Activated T-helper 9 cell treated with anti-CD3 and anti-CD28 coated beads, Interleukin-2, amount 50 U/mL, for 16 hours (primary cell): Measurements from ENCODE around the gene PDGFB.

Source experiments
- DNase-seq: peaks from one replicate; pipeline ENCODE4 v3.0.0-alpha.2; 2020; ENCODE audit warnings: low read depth

Gene PDGFB

GRCh38 chr22:39239561-39240423 lies 5.0 kb downstream of the PDGFB start:
- DNase-seq, result no peak

DNA sequence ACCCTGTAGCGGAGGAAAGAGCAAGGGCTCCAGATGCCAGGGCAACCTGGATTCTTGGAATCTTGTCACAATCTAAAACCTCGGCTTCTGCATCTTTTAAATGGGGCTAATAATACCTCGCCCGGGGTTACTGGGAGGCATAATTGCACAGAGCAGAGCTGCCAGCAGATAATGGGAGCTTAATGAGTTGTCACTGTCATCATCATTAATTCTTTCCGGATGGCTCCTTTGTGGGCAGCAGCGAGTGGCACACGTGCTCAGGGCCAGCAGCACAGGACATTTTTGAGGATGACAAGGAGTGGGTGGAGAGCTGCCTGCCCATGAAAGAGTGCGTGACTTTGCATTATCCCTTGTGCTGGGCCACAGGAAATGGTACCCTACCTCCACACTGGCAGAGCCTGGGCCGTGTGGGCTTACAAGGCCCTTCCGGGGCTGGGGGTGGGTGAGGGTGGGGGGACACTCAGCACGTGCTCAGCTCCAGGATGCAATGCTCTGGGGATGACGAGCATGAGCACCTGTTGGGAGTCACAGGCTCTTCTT lies 5.7 kb downstream of the PDGFB start:
- DNase-seq, result no peak

DNA sequence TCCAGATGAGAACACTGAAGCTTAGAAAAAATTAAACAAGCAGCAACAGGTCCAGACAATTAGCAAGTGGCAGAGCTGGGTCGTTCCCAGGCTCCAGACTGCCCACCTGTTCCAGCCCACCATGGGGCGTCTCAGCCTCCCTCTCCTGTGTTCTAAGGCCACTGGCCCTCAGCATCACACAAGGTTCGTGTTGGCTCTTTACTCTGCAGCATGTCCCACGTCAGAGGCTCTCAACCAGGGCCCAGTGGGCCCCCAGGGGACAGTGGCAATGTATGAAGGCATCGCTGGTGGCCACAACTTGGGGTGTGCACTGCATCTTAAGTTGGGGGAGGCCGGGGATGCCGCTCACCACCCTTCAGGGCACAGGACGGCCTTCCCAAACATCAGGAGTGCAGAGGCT lies 6.2 kb downstream of the PDGFB start:
- DNase-seq, result no peak

GRCh38 chr22:39238101-39238466 lies 6.7 kb downstream of the PDGFB start:
- DNase-seq, result no peak

DNA sequence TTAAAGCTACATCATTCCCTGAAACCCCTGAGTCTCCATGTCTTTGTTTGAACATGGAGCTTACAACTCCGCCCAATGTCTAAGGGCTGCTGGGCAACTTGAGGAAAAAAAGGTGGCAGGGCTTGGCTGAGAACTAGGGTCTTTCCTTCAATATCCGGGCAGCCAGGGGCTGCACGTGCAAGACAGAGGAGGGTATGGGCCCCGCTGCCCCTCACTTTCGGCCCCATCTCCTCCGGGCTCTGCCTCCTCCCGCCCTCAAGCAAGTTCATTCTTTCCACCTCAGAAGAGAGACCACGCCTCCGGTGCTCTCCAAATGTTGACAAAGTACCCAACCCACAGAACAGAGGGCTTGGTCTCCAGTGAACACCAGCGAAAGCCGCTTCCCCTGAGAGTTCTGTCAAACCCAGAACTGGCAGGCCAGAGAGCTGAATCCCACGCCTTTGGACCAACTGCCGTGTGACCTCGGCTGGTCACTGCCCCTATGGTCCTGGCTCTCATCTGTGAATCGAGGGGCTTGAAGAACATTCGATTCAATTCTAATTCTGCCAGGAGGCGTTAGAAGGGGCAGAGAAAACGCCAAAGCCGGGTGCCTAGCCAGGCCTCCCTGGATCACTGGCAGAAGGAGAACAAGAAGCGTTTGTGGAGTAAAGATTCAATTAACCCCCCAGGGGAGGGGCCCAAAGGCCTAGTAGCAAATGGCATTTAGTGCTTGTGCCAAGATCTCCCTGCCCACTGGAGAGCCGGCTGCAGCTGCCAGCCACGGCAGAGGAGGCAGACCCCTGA lies 7.3 kb downstream of the PDGFB start:
- DNase-seq, result no peak

GRCh38 chr22:39236321-39237317 lies 8.2 kb downstream of the PDGFB start:
- DNase-seq, result no peak

DNA sequence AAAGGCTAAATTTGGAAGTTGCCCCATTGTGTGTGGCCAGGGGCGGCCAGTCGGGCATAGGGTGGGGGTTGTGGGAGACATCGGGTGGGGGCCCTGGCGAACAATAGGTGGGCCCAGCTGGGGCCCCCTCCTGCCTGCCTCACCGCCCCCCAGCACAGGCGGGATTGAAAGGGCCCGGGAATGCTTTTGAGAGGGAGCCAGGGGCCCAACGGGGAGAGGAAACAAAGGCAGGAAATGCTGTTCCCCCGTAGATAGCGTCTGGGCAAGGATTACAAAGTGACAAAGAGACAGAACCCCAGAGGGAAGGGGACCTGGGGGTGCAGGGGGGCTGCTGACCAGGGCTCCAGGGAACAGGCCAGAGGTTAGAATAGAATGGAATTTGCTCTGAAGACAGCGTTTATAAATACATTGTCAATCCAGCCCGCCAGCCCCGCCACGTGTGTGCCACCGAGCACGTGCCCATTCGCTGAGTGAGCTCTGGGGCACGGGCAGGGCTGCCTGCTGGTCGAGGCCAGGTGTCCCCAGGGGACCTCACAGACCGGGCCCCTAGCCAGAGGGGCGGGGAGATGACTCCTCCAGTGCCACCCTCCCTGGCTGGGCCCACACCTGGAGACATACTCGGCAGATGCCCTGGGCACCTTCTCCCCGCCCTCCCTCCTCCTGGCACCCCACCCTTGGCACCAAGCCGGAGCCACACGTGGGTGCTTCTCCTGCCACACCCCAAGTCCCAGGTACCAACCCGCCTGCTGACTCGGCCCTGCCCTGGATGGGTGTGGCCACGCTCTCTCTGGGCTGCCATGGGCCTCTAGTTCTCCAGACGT lies 9.7 kb downstream of the PDGFB start:
- DNase-seq, result no peak

GRCh38 chr22:39234472-39234787 lies 10.4 kb downstream of the PDGFB start:
- DNase-seq, result no peak

DNA sequence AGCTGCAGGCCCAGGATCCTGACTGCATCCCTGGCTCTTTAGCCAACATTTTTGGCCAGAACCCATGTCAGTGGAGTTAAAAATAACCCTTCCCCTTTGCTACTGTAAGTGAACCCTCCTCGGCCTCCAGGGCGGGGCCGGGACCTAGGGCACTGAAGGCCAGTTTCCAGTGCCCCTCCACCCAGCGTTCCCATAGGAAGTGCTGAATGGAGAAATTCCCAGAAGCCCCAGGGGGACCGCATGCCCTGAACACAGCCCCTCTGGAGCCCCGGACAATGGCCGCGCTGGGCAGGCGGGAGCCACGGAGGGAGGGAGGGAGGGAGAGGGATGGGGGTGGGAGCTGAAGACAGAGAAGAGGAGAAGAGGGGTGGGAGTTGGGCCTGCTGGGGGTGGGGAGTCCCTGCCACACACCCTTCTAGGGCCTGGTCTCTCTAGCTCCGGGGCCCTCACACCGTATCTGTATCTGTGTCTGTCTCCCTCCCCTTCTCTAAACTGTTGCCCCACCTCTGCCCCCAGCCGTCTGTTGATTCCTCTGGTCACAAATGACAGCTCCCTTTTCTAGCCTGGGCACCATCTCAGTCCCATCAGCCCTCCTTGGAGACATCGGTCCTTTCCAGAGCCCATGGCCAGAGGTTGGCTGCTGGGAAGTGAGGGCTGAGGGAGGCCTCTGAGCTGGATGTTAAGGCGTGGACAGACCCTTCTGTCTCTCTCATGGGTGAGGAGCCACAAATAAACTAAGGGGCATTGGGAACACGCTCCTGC lies 10.9 kb downstream of the PDGFB start:
- no peak for DNase-seq

DNA sequence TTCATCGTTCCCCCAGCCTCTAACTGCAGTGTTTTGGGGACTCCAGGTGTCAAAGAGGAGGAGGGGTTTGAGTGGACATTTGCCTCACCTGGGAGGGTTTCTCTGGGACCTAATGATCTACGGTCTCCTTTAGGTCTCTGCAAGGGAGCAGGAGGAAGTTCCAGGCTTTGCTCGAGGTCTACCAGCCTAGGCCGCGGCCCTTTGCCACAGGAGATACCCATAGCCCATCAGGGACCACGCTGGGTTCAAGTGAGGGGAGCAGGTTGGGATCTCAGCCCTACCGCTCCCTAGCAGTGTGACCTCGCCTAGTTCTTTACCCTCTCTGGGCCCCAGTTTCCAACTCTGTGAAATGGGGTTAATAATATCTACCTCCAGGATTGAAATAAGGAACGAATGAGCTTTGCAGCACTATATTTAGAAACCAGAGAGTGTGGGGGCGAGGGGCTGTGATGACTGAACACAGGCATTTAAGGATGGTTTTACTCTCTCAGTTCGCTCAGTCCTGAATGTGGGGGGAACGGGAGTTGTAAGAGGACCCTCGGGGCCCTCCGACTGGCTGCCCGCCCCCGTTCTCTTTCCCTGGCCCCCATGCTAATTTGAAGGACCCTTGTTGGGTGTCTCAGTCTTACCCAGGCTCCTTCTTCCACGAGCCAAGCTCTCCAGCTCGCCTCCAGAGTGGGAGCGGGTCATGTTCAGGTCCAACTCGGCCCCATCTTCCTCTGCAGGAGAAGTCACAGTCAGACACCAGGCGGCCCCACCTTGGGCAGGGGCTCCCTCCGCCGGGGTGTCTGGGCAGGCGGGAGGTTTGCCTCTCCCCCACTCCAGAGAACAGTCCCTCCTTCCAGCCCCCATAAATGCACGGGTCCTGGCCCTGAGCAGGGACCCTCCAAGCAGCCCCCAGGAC lies 11.7 kb downstream of the PDGFB start:
- no peak for DNase-seq

- no peak for DNase-seq
These were observed 12.5 kb downstream of the PDGFB start for GRCh38 chr22:39232246-39232645.

GRCh38 chr22:39231197-39231950 lies 13.4 kb downstream of the PDGFB start:
- no peak for DNase-seq

DNA sequence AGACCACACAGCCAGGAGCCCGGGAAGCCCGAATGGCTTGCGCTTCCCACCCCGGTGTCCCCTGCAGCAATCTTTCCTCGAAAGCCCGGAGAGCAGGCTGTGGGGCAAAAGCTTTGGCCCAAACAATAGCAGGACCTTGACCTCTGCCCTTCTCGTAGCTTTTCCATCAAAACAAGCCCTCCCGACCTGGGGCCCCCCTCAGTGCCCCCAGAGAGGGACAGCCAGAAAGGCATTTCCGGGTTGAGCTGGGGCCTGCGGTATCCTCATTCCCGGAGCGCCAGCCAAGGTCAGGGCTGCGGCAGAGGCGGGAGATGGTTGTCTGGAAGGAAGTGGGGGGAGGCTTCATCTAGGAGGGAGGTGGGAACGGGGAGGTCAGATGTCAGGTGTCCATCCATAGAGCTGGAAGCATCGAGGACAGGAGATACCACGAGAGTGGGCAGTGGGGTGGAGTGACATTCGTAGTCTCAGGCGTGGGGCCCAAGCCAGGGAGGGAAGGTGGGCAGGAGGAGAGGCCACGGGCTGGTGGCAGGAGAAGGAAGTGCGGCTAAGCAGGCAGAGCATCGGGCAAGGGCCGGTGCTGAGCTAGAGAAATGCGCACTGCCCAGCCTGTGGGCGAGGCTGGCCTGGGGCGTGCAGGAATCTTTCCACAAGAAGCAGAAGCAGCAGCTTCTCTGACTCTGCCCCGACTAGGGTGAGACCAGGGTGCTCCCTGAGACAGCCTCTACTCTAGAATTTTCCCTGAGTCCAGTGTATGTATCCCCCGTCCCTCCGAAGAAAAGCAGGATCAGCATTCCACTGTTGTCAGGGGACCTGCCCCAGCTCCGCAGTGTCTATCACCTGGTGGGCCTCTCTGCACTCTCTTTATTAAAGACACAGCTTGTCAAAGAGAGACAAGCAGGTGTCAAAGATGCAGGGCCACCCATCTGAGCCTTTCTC lies 14.3 kb downstream of the PDGFB start:
- no peak for DNase-seq

DNA sequence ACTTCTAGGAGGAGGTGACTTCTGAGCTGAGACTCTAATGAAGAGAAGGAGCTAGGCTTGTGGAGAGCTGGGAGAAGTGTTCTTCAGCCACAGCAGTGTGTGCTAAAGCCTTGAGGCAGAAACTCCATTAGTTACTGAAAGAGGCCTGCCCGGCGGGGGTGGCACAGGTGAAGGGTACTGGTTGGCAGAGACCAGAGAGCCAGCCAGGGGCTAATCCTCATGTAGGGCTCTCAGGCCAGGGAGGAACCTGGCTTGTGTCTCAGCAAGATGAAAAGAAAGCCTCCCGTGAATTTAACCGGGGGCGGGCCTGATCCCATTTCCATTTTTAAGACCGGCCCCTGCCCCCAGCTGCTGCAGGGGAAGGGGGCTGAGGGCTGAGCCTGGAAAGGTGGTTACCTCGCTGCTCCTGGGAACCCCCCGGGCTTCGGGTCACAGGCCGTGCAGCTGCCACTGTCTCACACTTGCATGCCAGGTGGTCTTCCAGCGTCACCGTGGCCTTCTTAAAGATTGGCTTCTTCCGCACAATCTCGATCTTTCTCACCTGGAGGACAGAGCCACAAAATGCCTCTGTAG lies 15.0 kb downstream of the PDGFB start:
- DNase-seq, result no peak

- no peak for DNase-seq
These were observed 15.7 kb downstream of the PDGFB start for GRCh38 chr22:39229075-39229474.

GRCh38 chr22:39227542-39228272 lies 17.1 kb downstream of the PDGFB start:
- no peak for DNase-seq
